GM12878 (cell line): ENCODE results near the gene KLHL18.
"Not testable (repeated sequence)": the region's sequence is repeated elsewhere in the genome, so short reads cannot be mapped to it uniquely, and the experiment has no call there.

Source experiments
- E2F4 ChIP-seq: IDR thresholded peaks from 2 replicates; pipeline ENCODE4 v1.6.1; 2012; ENCODE audit warnings: low read depth, low read length, improper control_type of control experiment
- EGR1 ChIP-seq, 2 experiments: IDR thresholded peaks; 1 replicate in 1 of 2; 2 replicates in 1 of 2; pipeline ENCODE4 v1.6.1; 2011 to 2012; ENCODE audit warnings: low read depth in 2 of 2, low read length in 2 of 2, borderline replicate concordance in 1 of 2, mild to moderate bottlenecking in 1 of 2, moderate library complexity in 1 of 2
- EP300 ChIP-seq, 2 experiments: fragments of 150-350 bp in 1 of 2; IDR thresholded peaks; 2 replicates each; pipeline ENCODE4 v1.6.1; 2011 to 2012; ENCODE audit warnings: low read depth in 2 of 2, low read length in 2 of 2, borderline replicate concordance in 1 of 2, improper control_type of control experiment in 1 of 2, inconsistent platforms in 1 of 2; ENCODE audit not compliant: control insufficient read depth in 1 of 2
- HDAC6 ChIP-seq: fragments of 200-600 bp; sonication (generic); IDR thresholded peaks from one replicate; pipeline ENCODE4 v1.8.0; 2017; ENCODE audit warnings: antibody characterized with exemption; ENCODE audit not compliant: unreplicated experiment
- MYC ChIP-seq: IDR thresholded peaks from 2 replicates; pipeline ENCODE4 v1.6.1; 2011; ENCODE audit warnings: mild to moderate bottlenecking, low read length, moderate library complexity, inconsistent platforms; ENCODE audit not compliant: insufficient read depth, insufficient replicate concordance, insufficient read length, severe bottlenecking
- POLR2A ChIP-seq: IDR thresholded peaks from 2 replicates; pipeline ENCODE4 v1.6.1; 2011; ENCODE audit warnings: low read depth, mild to moderate bottlenecking, low read length
- TF ChIP-seq, protein P1 (sequence below), 3 experiments: IDR thresholded peaks in 2 of 3; conservative IDR thresholded peaks in 1 of 3; 2 replicates each; pipeline ENCODE4 v1.5.1; 2011; ENCODE audit warnings: low read depth in 3 of 3, low read length in 3 of 3, mild to moderate bottlenecking in 3 of 3, control low read depth in 2 of 3, moderate library complexity in 2 of 3, inconsistent platforms in 1 of 3, mixed read lengths in 1 of 3; ENCODE audit not compliant: control insufficient read depth in 2 of 3, insufficient read depth in 1 of 3; ENCODE audit errors: extremely low read depth in 1 of 3
- TF ChIP-seq, protein P2 (sequence below): fragments of 450-650 bp; IDR thresholded peaks from 2 replicates; pipeline ENCODE4 v1.6.1; 2017; ENCODE audit warnings: mild to moderate bottlenecking, moderate library complexity
- TF ChIP-seq, protein P3 (sequence below): IDR thresholded peaks from 2 replicates; pipeline ENCODE4 v1.6.1; 2011; ENCODE audit warnings: mild to moderate bottlenecking, low read depth, low read length, moderate library complexity; ENCODE audit not compliant: insufficient replicate concordance

DNA sequence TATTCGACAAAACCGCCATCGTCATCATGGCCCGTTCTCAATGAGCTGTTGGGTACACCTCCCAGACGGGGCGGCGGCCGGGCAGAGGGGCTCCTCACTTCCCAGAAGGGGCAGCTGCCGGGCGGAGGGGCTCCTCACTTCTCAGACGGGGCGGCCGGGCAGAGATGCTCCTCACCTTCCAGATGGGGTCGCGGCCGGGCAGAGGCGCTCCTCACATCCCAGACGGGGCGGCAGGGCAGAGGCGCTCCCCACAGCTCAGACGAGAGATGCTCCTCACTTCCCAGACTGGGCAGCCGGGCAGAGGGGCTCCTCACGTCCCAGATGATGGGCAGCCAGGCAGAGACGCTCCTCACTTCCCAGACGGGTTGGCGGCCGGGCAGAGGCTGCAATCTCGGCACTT lies 26.5 kb downstream of the KLHL18 start:
- not testable (repeated sequence) for TF ChIP-seq HDAC6; POLR2A; EGR1 (IDR thresholded peaks at IDR 0.05; ENCODE audit: borderline replicate concordance in 1 of 2, low read depth in 2 of 2, low read length in 2 of 2); E2F4; MYC; EP300 (IDR thresholded peaks at IDR 0.05; ENCODE audit: borderline replicate concordance in 1 of 2, control insufficient read depth in 1 of 2, low read depth in 2 of 2, low read length in 2 of 2)
- TF ChIP-seq, protein P1, sequence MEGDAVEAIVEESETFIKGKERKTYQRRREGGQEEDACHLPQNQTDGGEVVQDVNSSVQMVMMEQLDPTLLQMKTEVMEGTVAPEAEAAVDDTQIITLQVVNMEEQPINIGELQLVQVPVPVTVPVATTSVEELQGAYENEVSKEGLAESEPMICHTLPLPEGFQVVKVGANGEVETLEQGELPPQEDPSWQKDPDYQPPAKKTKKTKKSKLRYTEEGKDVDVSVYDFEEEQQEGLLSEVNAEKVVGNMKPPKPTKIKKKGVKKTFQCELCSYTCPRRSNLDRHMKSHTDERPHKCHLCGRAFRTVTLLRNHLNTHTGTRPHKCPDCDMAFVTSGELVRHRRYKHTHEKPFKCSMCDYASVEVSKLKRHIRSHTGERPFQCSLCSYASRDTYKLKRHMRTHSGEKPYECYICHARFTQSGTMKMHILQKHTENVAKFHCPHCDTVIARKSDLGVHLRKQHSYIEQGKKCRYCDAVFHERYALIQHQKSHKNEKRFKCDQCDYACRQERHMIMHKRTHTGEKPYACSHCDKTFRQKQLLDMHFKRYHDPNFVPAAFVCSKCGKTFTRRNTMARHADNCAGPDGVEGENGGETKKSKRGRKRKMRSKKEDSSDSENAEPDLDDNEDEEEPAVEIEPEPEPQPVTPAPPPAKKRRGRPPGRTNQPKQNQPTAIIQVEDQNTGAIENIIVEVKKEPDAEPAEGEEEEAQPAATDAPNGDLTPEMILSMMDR (IDR thresholded peaks at IDR 0.05 in 2 of 3, conservative IDR thresholded peaks at IDR 0.05 in 1 of 3; ENCODE audit: control insufficient read depth in 2 of 3, extremely low read depth in 1 of 3, insufficient read depth in 1 of 3, low read depth in 3 of 3, low read length in 3 of 3), result not testable (repeated sequence)
- TF ChIP-seq, protein P2, sequence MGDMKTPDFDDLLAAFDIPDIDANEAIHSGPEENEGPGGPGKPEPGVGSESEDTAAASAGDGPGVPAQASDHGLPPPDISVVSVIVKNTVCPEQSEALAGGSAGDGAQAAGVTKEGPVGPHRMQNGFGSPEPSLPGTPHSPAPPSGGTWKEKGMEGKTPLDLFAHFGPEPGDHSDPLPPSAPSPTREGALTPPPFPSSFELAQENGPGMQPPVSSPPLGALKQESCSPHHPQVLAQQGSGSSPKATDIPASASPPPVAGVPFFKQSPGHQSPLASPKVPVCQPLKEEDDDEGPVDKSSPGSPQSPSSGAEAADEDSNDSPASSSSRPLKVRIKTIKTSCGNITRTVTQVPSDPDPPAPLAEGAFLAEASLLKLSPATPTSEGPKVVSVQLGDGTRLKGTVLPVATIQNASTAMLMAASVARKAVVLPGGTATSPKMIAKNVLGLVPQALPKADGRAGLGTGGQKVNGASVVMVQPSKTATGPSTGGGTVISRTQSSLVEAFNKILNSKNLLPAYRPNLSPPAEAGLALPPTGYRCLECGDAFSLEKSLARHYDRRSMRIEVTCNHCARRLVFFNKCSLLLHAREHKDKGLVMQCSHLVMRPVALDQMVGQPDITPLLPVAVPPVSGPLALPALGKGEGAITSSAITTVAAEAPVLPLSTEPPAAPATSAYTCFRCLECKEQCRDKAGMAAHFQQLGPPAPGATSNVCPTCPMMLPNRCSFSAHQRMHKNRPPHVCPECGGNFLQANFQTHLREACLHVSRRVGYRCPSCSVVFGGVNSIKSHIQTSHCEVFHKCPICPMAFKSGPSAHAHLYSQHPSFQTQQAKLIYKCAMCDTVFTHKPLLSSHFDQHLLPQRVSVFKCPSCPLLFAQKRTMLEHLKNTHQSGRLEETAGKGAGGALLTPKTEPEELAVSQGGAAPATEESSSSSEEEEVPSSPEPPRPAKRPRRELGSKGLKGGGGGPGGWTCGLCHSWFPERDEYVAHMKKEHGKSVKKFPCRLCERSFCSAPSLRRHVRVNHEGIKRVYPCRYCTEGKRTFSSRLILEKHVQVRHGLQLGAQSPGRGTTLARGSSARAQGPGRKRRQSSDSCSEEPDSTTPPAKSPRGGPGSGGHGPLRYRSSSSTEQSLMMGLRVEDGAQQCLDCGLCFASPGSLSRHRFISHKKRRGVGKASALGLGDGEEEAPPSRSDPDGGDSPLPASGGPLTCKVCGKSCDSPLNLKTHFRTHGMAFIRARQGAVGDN, result not testable (repeated sequence)
- TF ChIP-seq, protein P3, sequence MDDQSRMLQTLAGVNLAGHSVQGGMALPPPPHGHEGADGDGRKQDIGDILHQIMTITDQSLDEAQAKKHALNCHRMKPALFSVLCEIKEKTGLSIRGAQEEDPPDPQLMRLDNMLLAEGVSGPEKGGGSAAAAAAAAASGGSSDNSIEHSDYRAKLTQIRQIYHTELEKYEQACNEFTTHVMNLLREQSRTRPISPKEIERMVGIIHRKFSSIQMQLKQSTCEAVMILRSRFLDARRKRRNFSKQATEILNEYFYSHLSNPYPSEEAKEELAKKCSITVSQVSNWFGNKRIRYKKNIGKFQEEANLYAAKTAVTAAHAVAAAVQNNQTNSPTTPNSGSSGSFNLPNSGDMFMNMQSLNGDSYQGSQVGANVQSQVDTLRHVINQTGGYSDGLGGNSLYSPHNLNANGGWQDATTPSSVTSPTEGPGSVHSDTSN, result not testable (repeated sequence)
